Fibroblast of villous mesenchyme (primary cell): ENCODE data around the gene LRRC8D. TPM values are rescaled to one million over a fixed set of nuclear protein-coding genes. Genes with fewer than 3 reads are reported as not detected.

Experiments
- DNase-seq: peaks from one replicate; pipeline ENCODE4 v3.0.0-alpha.2; 2010; ENCODE audit warnings: low read depth
- H3K4me3 ChIP-seq: 2 replicates; pipeline ENCODE4 v1.5.1; 2011; ENCODE audit warnings: low read depth, mild to moderate bottlenecking, low read length
- total RNA-seq: library from RNA; depleted of rRNA; stranded (reverse); fragments of >200 nt; gene quantifications from 2 replicates; pipeline ENCODE4 v1.2.3, GENCODE V29; 2012
- TF ChIP-seq, protein P1 (sequence below): IDR thresholded peaks from 2 replicates; pipeline ENCODE4 v1.5.1; 2012; ENCODE audit warnings: low read depth, mild to moderate bottlenecking, low read length; ENCODE audit not compliant: insufficient read depth

The LRRC8D gene
- total RNA-seq, 1 donor, result 58.7 TPM

DNA sequence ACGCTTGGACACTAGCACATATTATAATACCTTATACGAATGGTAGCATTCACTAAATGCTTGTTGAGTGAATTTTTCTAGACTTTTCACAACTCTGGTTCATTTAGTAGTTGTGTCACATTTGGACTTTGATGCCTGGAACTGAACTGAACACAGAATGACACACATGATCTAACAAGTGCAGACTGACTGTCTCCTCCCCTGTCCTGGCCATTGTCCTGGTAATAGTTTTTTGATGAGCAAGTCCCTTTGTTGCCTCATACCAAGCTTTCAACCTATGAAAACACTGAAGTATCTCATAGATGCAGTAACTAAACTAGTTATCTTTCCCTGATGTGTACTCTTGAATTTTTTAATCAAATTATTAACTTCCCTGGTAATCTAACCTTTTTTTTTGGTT, 66.4 kb downstream of the LRRC8D start:
- TF ChIP-seq, protein P1, sequence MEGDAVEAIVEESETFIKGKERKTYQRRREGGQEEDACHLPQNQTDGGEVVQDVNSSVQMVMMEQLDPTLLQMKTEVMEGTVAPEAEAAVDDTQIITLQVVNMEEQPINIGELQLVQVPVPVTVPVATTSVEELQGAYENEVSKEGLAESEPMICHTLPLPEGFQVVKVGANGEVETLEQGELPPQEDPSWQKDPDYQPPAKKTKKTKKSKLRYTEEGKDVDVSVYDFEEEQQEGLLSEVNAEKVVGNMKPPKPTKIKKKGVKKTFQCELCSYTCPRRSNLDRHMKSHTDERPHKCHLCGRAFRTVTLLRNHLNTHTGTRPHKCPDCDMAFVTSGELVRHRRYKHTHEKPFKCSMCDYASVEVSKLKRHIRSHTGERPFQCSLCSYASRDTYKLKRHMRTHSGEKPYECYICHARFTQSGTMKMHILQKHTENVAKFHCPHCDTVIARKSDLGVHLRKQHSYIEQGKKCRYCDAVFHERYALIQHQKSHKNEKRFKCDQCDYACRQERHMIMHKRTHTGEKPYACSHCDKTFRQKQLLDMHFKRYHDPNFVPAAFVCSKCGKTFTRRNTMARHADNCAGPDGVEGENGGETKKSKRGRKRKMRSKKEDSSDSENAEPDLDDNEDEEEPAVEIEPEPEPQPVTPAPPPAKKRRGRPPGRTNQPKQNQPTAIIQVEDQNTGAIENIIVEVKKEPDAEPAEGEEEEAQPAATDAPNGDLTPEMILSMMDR, result no peak
- no peak for DNase-seq
- no peak overlapping the region for H3K4me3 ChIP-seq

DNA sequence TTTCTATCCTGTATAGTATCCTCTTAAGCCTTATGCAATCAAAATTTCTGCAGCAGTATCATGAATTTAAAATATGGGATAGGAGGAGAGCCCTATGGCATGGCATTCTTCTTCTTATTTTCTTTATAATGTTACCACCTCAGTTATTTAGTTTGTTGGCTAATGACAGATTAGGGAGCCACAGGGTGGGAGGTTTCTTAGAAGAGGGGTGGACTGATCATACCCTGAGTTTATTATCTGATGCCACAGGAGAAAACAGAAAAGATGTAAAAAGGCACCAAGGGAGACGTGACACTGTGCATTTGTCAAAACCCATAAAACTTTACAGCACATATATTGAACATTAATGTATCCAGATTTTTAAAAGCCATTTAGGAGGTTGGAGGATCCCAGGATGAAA, 66.9 kb downstream of the LRRC8D start:
- no peak overlapping the region for H3K4me3 ChIP-seq
- TF ChIP-seq, protein P1, result no peak
- no peak for DNase-seq

DNA sequence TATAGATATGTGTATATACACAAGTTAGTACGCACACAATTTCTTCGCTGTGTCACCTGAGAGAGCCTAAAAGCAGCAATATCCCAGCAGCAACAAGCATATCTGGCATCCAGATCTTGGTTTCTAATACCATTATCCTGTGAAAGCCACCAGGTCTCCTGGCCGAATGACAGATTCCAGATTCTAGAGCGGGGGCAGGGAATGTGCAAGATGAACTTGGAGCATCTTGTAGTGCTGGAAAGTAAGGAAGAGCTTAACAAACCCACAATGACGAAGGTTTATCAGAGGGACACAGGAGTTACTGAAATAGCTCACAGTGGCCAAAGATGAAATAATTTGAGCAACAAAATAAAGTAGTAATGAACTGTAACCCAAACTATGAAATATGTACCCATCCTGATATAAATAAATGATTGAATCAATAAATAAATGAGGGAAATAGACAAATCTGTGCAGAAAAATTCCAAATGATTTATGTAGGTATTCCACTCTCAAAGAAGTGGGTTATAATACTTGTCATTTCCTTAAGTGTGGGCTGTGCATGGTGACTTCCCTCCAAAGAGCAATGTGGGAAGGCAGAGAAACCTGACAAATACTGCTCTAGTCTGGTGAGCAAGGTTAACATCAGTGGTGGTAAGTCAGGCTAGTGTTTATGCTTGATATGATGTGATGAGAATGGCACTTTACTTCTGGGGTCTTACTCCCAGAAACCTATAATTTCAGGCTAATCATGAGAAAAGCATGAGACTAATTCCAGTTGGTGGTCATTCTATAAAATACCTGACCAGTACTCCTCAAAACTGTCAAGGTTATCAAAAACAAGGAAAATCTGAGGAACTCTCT, 67.9 kb downstream of the LRRC8D start:
- no peak for DNase-seq
- H3K4me3 ChIP-seq, result no peak overlapping the region
- TF ChIP-seq, protein P1, result no peak

DNA sequence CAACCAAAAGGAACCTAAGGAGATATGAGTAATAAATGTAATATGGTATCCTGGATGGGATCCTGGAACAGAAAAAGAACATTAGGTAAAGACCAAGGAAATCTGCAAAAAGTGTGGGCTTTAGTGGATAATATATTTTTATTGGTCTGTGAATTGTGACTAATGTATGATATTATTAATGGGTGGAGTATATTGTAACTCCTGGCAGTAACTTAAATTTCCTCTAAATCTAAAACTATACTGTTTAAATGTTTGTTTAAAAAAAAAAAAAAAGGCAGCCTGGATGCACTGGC, 68.4 kb downstream of the LRRC8D start:
- no peak overlapping the region for H3K4me3 ChIP-seq
- TF ChIP-seq, protein P1, result no peak
- no peak for DNase-seq

DNA sequence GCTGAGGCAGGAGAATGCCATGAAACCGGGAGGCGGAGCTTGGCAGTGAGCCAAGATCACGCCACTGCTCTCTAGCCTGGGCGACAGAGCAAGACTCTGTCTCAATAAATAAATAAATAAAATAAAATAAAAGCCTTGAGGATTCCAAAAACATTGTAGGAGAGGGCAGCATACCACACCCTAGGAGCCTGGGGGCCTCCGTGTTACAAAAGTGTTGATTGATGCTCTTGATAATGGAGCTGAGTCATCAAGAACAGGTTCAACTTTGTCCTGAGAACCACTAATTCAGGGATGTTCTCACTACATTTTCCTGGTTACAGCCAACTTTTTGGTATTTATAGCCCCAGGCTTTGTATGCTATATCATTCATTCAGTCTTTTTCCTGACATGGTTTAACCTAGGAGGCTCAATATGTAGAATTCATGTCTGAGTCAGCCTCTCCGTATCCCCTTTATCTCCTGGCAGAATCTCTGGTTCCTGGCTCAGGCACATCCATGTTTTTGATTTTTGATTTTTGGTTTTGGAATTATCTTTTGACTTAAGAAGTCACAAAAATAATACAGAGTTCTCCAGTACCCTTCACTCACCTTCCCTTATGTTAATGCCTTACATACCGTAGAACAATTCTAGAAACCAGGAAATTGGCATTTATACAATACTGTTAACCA, 69.4 kb downstream of the LRRC8D start:
- TF ChIP-seq, protein P1, result no peak
- H3K4me3 ChIP-seq, result no peak overlapping the region
- peak; percentile 84 for DNase-seq

DNA sequence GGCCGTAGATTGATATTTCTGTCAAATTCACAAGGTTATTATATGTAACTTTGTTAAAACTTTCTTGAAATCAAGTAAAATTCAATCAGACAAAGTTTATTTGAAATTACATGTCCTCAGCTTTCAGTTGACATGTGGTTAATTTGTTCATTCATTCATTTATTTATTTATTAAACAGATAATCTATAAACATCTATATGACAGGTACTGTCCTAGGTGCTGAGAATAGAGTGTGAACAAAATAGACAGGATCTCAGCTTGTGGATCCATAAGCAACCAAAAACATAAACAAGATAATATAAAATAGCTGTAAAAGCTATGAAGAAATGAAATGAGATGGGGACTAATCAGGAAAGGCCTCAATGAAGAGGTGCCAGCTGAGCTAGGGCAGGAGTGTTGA, 72.0 kb downstream of the LRRC8D start:
- H3K4me3 ChIP-seq, result no peak overlapping the region
- no peak for DNase-seq
- TF ChIP-seq, protein P1, result no peak
